ENCODE data around the gene PLXNB2. TPM values are rescaled to one million over a fixed set of nuclear protein-coding genes. Genes with fewer than 3 reads are reported as not detected.

The PLXNB2 gene
- polyA plus RNA-seq, 1 of the 3 experiments (the other 2 are of a cell fraction), result 108 TPM

GRCh38 chr22:50264104-50264745 is 43.2 kb downstream of the PLXNB2 start:
- Histone ChIP-seq H3K36me3 (replicated peaks in 1 of 2; ENCODE audit: control insufficient read depth in 1 of 2, insufficient read depth in 2 of 2, low read length in 1 of 2) (peaks cover 0 to 9% of the 10 kb centered on the region in 2 experiments), H3K9me3 (no peaks in the 10 kb centered on the region), H3K27ac (ENCODE audit: low read depth in 2 of 2, low read length in 1 of 2) (no peak overlapping the region), H2AFZ (ENCODE audit: low read depth) (no peak overlapping the region), H3K4me3 (ENCODE audit: low read depth in 2 of 2, low read length in 1 of 2) (no peak overlapping the region), H3K79me2 (ENCODE audit: insufficient read depth) (peaks cover 14% of the 10 kb centered on the region), H3K9ac (no peak overlapping the region), H3K9me2 (no peaks in the 10 kb centered on the region), H3K27me3 (ENCODE audit: insufficient read depth) (no peaks in the 10 kb centered on the region), H3F3A (replicated peaks; ENCODE audit: insufficient read depth) (peaks cover 6% of the 10 kb centered on the region), H3K4me1 (ENCODE audit: control insufficient read depth in 1 of 2, insufficient read depth in 2 of 2, low read depth in 1 of 2, low read length in 1 of 2) (peaks cover 14 to 32% of the 10 kb centered on the region in 2 experiments; a peak in 2 of 4 replicates), H4K20me1 (ENCODE audit: insufficient read depth) (no peaks in the 10 kb centered on the region), H3K4me2 (no peak overlapping the region)
- POLR2A ChIA-PET, result no interaction called here
- no peak for DNase-seq
- CTCF ChIA-PET, result interaction anchor here (1.1 to 11.4 kb wide), 4 partner anchors 8 to 24 kb away, joined by 5 to 72 read pairs (median 24); partner anchors contain the start of gene HDAC10
- WGBS (ENCODE audit: low lambda C conversion rate), result 87% methylated on average over 6 of the region's 15 CpGs
- TF ChIP-seq NRF1 (IDR thresholded peaks at IDR 0.05; ENCODE audit: low read depth, low read length), result no peak

- Histone ChIP-seq H3K4me1 (ENCODE audit: control insufficient read depth in 1 of 2, insufficient read depth in 2 of 2, low read depth in 1 of 2, low read length in 1 of 2) (peaks cover 14 to 25% of the 10 kb centered on the region in 2 experiments; a peak in 2 of 4 replicates), H3K27me3 (ENCODE audit: insufficient read depth) (no peaks in the 10 kb centered on the region), H3K4me2 (peak overlapping the region; percentile 50; the same call in 1 of the 2 replicates), H3F3A (replicated peaks; ENCODE audit: insufficient read depth) (peaks cover 3% of the 10 kb centered on the region), H3K9me3 (no peaks in the 10 kb centered on the region), H3K27ac (ENCODE audit: low read depth in 2 of 2, low read length in 1 of 2) (no peak overlapping the region; a peak in 1 of 4 replicates), H3K4me3 (ENCODE audit: low read depth in 2 of 2, low read length in 1 of 2) (no peak overlapping the region), H2AFZ (ENCODE audit: low read depth) (no peak overlapping the region), H3K9me2 (no peaks in the 10 kb centered on the region), H3K36me3 (replicated peaks in 1 of 2; ENCODE audit: control insufficient read depth in 1 of 2, insufficient read depth in 2 of 2, low read length in 1 of 2) (peaks cover 0 to 9% of the 10 kb centered on the region in 2 experiments), H3K9ac (no peak overlapping the region), H3K79me2 (ENCODE audit: insufficient read depth) (peaks cover 25% of the 10 kb centered on the region), H4K20me1 (ENCODE audit: insufficient read depth) (no peaks in the 10 kb centered on the region)
- TF ChIP-seq NFIC (IDR thresholded peaks at IDR 0.05; ENCODE audit: borderline replicate concordance) (peak; percentile 66), POLR2AphosphoS5 (IDR thresholded peaks at IDR 0.05; ENCODE audit: low read depth, low read length) (no peak)
- WGBS (ENCODE audit: low lambda C conversion rate), result no CpG with 5 or more reads among the region's 9 CpGs
- CTCF ChIA-PET, result interaction anchor here (3.3 to 11.4 kb wide), 6 partner anchors 9 to 79 kb away, joined by 13 to 72 read pairs (median 30); partner anchors contain the start of genes DENND6B and HDAC10
- peak; percentile 68 for DNase-seq
- POLR2A ChIA-PET, result interaction anchor here (1.7 kb wide), 1 partner anchor 12 kb away, joined by 10 read pairs; the partner anchor contains the start of gene HDAC10
These were observed 44.4 kb downstream of the PLXNB2 start for GRCh38 chr22:50262973-50263617.

GRCh38 chr22:50262460-50262911 is 45.0 kb downstream of the PLXNB2 start:
- H2AFZ ChIP-seq (ENCODE audit: low read depth), result no peak overlapping the region
- peaks cover 0 to 11% of the 10 kb centered on the region in 2 experiments for H3K36me3 ChIP-seq (replicated peaks in 1 of 2; ENCODE audit: control insufficient read depth in 1 of 2, insufficient read depth in 2 of 2, low read length in 1 of 2)
- ChIA-PET POLR2A (interaction anchor here (1.7 kb wide), 1 partner anchor 12 kb away, joined by 10 read pairs; the partner anchor contains the start of gene HDAC10), CTCF (interaction anchor here (3.3 to 4.9 kb wide), 5 partner anchors 9 to 79 kb away, joined by 13 to 34 read pairs (median 29); partner anchors contain the start of genes DENND6B and HDAC10)
- no peak for DNase-seq
- no CpG with 5 or more reads among the region's 7 CpGs for WGBS (ENCODE audit: low lambda C conversion rate)
- no peaks in the 10 kb centered on the region for H3K9me2 ChIP-seq
- no peak overlapping the region for H3K4me3 ChIP-seq (ENCODE audit: low read depth in 2 of 2, low read length in 1 of 2)
- TF ChIP-seq NRF1 (IDR thresholded peaks at IDR 0.05; ENCODE audit: low read depth, low read length) (no peak), MXI1 (IDR thresholded peaks at IDR 0.05; ENCODE audit: low read depth, low read length) (no peak), FOXM1 (IDR thresholded peaks at IDR 0.05; ENCODE audit: low read depth) (no peak), MAX (IDR thresholded peaks at IDR 0.05; ENCODE audit: low read depth) (no peak), RCOR1 (IDR thresholded peaks at IDR 0.05; ENCODE audit: low read length) (no peak), CTCF (IDR thresholded peaks at IDR 0.05) (no peak), FOSL2 (IDR thresholded peaks at IDR 0.05; ENCODE audit: borderline replicate concordance, low read depth) (no peak), ZBTB33 (IDR thresholded peaks at IDR 0.05; ENCODE audit: borderline replicate concordance, low read depth) (no peak), TAF1 (IDR thresholded peaks at IDR 0.05; ENCODE audit: borderline replicate concordance, low read depth, low read length) (no peak), SIN3A (IDR thresholded peaks at IDR 0.05; ENCODE audit: borderline replicate concordance, low read depth, low read length) (no peak), EZH2phosphoT487 (IDR thresholded peaks at IDR 0.05; ENCODE audit: borderline replicate concordance, low read depth) (no peak), TCF12 (IDR thresholded peaks at IDR 0.05) (no peak)
- H3K9ac ChIP-seq, result no peak overlapping the region
- H3K79me2 ChIP-seq (ENCODE audit: insufficient read depth), result peaks cover 27% of the 10 kb centered on the region
- no peaks in the 10 kb centered on the region for H4K20me1 ChIP-seq (ENCODE audit: insufficient read depth)
- H3K27me3 ChIP-seq (ENCODE audit: insufficient read depth), result no peaks in the 10 kb centered on the region
- no peaks in the 10 kb centered on the region for H3K9me3 ChIP-seq
- peaks cover 14 to 25% of the 10 kb centered on the region in 2 experiments; a peak in 2 of 4 replicates for H3K4me1 ChIP-seq (ENCODE audit: control insufficient read depth in 1 of 2, insufficient read depth in 2 of 2, low read depth in 1 of 2, low read length in 1 of 2)
- peaks cover 3% of the 10 kb centered on the region for H3F3A ChIP-seq (replicated peaks; ENCODE audit: insufficient read depth)
- peak overlapping the region; percentile 50 for H3K4me2 ChIP-seq
- no peak overlapping the region; a peak in 1 of 4 replicates for H3K27ac ChIP-seq (ENCODE audit: low read depth in 2 of 2, low read length in 1 of 2)

All from SK-N-SH (cell line).